ENCODE results near the gene CIRBP.
A peak's percentile ranks its signal among the peaks of the same experiment; 100 is the strongest.

Gene CIRBP

GRCh38 chr19:1251330-1252220 is 17.6 kb upstream of the CIRBP start:
- TF ChIP-seq SIN3A (IDR thresholded peaks at IDR 0.05; ENCODE audit: borderline replicate concordance, insufficient read depth, low read length) (peak; percentile 91; the same call in 1 of the 2 replicates), TAF1 (IDR thresholded peaks at IDR 0.05; ENCODE audit: borderline replicate concordance, insufficient read depth, low read length) (peak; percentile 30; the same call in 1 of the 2 replicates), REST (IDR thresholded peaks at IDR 0.05; ENCODE audit: insufficient read depth in 1 of 2, low read depth in 2 of 2, low read length in 2 of 2) (no peak), FOXP2 (optimal IDR thresholded peaks at IDR 0.05; ENCODE audit: borderline replicate concordance, extremely low read depth, extremely low read length, insufficient read depth) (no peak), POLR2AphosphoS5 (IDR thresholded peaks at IDR 0.05; ENCODE audit: low read depth, low read length) (peak; percentile 46)

- TF ChIP-seq REST (IDR thresholded peaks at IDR 0.05; ENCODE audit: insufficient read depth in 1 of 2, low read depth in 2 of 2, low read length in 2 of 2) (no peak), TAF1 (IDR thresholded peaks at IDR 0.05; ENCODE audit: borderline replicate concordance, insufficient read depth, low read length) (no peak), POLR2AphosphoS5 (IDR thresholded peaks at IDR 0.05; ENCODE audit: low read depth, low read length) (no peak; the same call in 1 of the 2 replicates)
Measured at GRCh38 chr19:1252221-1252820, 16.8 kb upstream of the CIRBP start.

- TF ChIP-seq TAF1 (IDR thresholded peaks at IDR 0.05; ENCODE audit: borderline replicate concordance, insufficient read depth, low read length), result no peak
- no peak for TF ChIP-seq POLR2AphosphoS5 (IDR thresholded peaks at IDR 0.05; ENCODE audit: low read depth, low read length)
Measured at GRCh38 chr19:1252821-1253513, 16.2 kb upstream of the CIRBP start.

- no peak for TF ChIP-seq REST (IDR thresholded peaks at IDR 0.05; ENCODE audit: insufficient read depth in 1 of 2, low read depth in 2 of 2, low read length in 2 of 2)
- TF ChIP-seq FOXP2 (optimal IDR thresholded peaks at IDR 0.05; ENCODE audit: borderline replicate concordance, extremely low read depth, extremely low read length, insufficient read depth), result no peak
- no peak; the same call in 1 of the 2 replicates for TF ChIP-seq POLR2AphosphoS5 (IDR thresholded peaks at IDR 0.05; ENCODE audit: low read depth, low read length)
- no peak for TF ChIP-seq SIN3A (IDR thresholded peaks at IDR 0.05; ENCODE audit: borderline replicate concordance, insufficient read depth, low read length)
- TF ChIP-seq TAF1 (IDR thresholded peaks at IDR 0.05; ENCODE audit: borderline replicate concordance, insufficient read depth, low read length), result no peak
Measured at GRCh38 chr19:1253514-1254080, 15.5 kb upstream of the CIRBP start.

- TF ChIP-seq REST (IDR thresholded peaks at IDR 0.05; ENCODE audit: insufficient read depth in 1 of 2, low read depth in 2 of 2, low read length in 2 of 2) (no peak), SIN3A (IDR thresholded peaks at IDR 0.05; ENCODE audit: borderline replicate concordance, insufficient read depth, low read length) (no peak), POLR2AphosphoS5 (IDR thresholded peaks at IDR 0.05; ENCODE audit: low read depth, low read length) (no peak), FOXP2 (optimal IDR thresholded peaks at IDR 0.05; ENCODE audit: borderline replicate concordance, extremely low read depth, extremely low read length, insufficient read depth) (no peak), TAF1 (IDR thresholded peaks at IDR 0.05; ENCODE audit: borderline replicate concordance, insufficient read depth, low read length) (no peak)
Measured at GRCh38 chr19:1254081-1254527, 15.0 kb upstream of the CIRBP start.

Data from PFSK-1 (cell line).